ENCODE measurements around the gene TRAPPC3L.

DNA sequence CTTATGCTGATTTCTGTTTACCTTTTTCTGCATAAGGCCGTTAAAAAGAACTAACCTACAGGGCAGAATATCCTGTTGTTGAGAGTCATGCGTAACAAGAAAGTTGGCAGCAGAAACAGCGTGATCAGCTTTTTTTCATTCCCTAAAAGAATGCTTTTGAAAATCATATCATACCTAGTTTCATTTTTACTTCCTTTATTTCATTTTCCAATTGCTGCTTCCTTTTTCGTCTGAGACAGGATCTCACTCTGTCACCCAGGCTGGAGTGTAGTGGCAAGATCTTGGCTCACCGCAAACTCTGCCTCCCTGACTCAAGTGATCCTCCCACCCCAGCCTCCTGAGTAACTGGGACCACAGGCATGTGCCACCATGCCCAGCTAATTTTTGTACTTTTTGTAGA lies 80.2 kb downstream of the TRAPPC3L start:
- no peak for TF ChIP-seq POLR2AphosphoS5 (IDR thresholded peaks at IDR 0.05; ENCODE audit: borderline replicate concordance, low read depth, low read length)
- TF ChIP-seq EZH2 (IDR thresholded peaks at IDR 0.05) = no peak

Measured in SK-N-MC (cell line).